ENCODE results near the gene UBA1.

UBA1 gene

GRCh38 chrX:47210661-47211425, 17.2 kb downstream of the UBA1 start:
- in situ Hi-C loops (cut with MboI; ENCODE audit: low sequenced_read_pairs) = no loop called here

- in situ Hi-C loops (cut with MboI; ENCODE audit: low sequenced_read_pairs) = no loop called here
Observed at GRCh38 chrX:47212381-47213293, 19.0 kb downstream of the UBA1 start.

- in situ Hi-C loops (cut with MboI; ENCODE audit: low sequenced_read_pairs) = no loop called here
Observed at GRCh38 chrX:47214435-47215077, 20.9 kb downstream of the UBA1 start.

- in situ Hi-C loops (cut with MboI; ENCODE audit: low sequenced_read_pairs) = no loop called here
Observed at GRCh38 chrX:47215291-47215900, 21.8 kb downstream of the UBA1 start.

GRCh38 chrX:47216393-47216925, 22.8 kb downstream of the UBA1 start:
- in situ Hi-C loops (cut with MboI; ENCODE audit: low sequenced_read_pairs) = no loop called here

GRCh38 chrX:47217121-47217851, 23.7 kb downstream of the UBA1 start:
- in situ Hi-C loops (cut with MboI; ENCODE audit: low sequenced_read_pairs) = no loop called here

GRCh38 chrX:47217852-47218279, 24.2 kb downstream of the UBA1 start:
- in situ Hi-C loops (cut with MboI; ENCODE audit: low sequenced_read_pairs) = no loop called here

- in situ Hi-C loops (cut with MboI; ENCODE audit: low sequenced_read_pairs) = no loop called here
Observed at GRCh38 chrX:47218280-47218919, 24.8 kb downstream of the UBA1 start, which contains the start of gene CDK16. Gene CDK16 (plus strand): TSS chrX:47218681. CDS start chrX:47223558, 4,877 bp downstream.

- in situ Hi-C loops (cut with MboI; ENCODE audit: low sequenced_read_pairs) = no loop called here
Observed at GRCh38 chrX:47218920-47219815, 25.5 kb downstream of the UBA1 start.

- in situ Hi-C loops (cut with MboI; ENCODE audit: low sequenced_read_pairs) = no loop called here
Observed at GRCh38 chrX:47221756-47222155, 28.1 kb downstream of the UBA1 start.

GRCh38 chrX:47222751-47223350, 29.2 kb downstream of the UBA1 start:
- in situ Hi-C loops (cut with MboI; ENCODE audit: low sequenced_read_pairs) = no loop called here

GRCh38 chrX:47223476-47224250, 30.0 kb downstream of the UBA1 start:
- in situ Hi-C loops (cut with MboI; ENCODE audit: low sequenced_read_pairs) = no loop called here

GRCh38 chrX:47224266-47224895, 30.8 kb downstream of the UBA1 start:
- in situ Hi-C loops (cut with MboI; ENCODE audit: low sequenced_read_pairs) = no loop called here

GRCh38 chrX:47224896-47225290, 31.3 kb downstream of the UBA1 start:
- in situ Hi-C loops (cut with MboI; ENCODE audit: low sequenced_read_pairs) = no loop called here

- in situ Hi-C loops (cut with MboI; ENCODE audit: low sequenced_read_pairs) = no loop called here
Observed at GRCh38 chrX:47226071-47226470, 32.4 kb downstream of the UBA1 start.

GRCh38 chrX:47226531-47227333, 33.1 kb downstream of the UBA1 start:
- in situ Hi-C loops (cut with MboI; ENCODE audit: low sequenced_read_pairs) = no loop called here
